Thyroid gland (tissue), 4 donors: ENCODE results near the gene CROT.

Experiments used
- POLR2A ChIP-seq, 2 donors: fragments of 450-650 bp; IDR thresholded peaks; one replicate each; pipeline ENCODE4 v1.6.1; 2017; ENCODE audit warnings: antibody characterized with exemption in 2 of 2, mild to moderate bottlenecking in 2 of 2, moderate library complexity in 1 of 2
- TF ChIP-seq, protein P1 (sequence below), 6 experiments: fragments of 200-600 bp in 3 of 6; fragments of 450-650 bp in 3 of 6; sonication (generic) in 3 of 6; IDR thresholded peaks; one replicate each; pipeline ENCODE4 v1.5.1; 2016 to 2019; ENCODE audit warnings: antibody characterized with exemption in 6 of 6, mild to moderate bottlenecking in 2 of 6, inconsistent platforms in 1 of 6, moderate library complexity in 1 of 6

DNA sequence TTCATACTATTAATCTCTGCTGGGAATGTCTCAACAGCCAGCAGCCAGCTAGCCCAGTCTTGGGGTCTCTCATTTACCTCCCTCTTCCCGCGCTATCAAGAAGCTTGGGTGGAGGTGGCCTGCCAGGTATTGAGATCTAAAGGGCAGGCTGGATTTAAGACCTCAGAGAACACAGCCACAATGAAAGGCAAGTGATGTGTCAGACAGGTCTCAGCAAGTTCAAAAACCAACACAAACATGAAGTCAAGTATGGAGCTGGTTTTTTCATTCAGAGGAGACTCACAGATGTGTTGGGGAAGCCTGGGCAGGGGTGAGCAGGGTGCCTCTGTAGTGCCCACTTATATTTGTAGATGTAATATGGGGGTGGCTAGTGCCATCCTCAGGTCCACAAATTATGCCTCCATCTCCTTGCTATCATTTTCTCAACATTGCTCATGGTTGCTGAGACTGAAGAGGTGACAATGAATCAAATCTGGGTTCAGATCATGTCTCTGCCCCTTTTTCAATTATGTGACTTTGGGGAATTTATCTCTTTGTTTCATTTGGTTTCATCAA, 27.7 kb upstream of the CROT start:
- TF ChIP-seq, protein P1, sequence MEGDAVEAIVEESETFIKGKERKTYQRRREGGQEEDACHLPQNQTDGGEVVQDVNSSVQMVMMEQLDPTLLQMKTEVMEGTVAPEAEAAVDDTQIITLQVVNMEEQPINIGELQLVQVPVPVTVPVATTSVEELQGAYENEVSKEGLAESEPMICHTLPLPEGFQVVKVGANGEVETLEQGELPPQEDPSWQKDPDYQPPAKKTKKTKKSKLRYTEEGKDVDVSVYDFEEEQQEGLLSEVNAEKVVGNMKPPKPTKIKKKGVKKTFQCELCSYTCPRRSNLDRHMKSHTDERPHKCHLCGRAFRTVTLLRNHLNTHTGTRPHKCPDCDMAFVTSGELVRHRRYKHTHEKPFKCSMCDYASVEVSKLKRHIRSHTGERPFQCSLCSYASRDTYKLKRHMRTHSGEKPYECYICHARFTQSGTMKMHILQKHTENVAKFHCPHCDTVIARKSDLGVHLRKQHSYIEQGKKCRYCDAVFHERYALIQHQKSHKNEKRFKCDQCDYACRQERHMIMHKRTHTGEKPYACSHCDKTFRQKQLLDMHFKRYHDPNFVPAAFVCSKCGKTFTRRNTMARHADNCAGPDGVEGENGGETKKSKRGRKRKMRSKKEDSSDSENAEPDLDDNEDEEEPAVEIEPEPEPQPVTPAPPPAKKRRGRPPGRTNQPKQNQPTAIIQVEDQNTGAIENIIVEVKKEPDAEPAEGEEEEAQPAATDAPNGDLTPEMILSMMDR (IDR thresholded peaks at IDR 0.05), result no peak
- TF ChIP-seq POLR2A (IDR thresholded peaks at IDR 0.05), result no peak
